ENCODE results near the gene OPA3. TPM values are rescaled to one million over a fixed set of nuclear protein-coding genes. Genes with fewer than 3 reads are reported as not detected.

The OPA3 gene
- total RNA-seq, 4 donors from 2014 or later, result 5.7 to 14.9 (median 11.6) TPM

- no peaks in the 10 kb centered on the region for H3K9me3 ChIP-seq
- H3K27me3 ChIP-seq, result no peaks in the 10 kb centered on the region
- no peaks in the 10 kb centered on the region for H3K4me1 ChIP-seq
- no peak for ATAC-seq
- peaks cover 0 to 88% of the 10 kb centered on the region in 2 donors for H3K36me3 ChIP-seq
- no peak overlapping the region for H3K4me3 ChIP-seq
- TF ChIP-seq, protein P1, sequence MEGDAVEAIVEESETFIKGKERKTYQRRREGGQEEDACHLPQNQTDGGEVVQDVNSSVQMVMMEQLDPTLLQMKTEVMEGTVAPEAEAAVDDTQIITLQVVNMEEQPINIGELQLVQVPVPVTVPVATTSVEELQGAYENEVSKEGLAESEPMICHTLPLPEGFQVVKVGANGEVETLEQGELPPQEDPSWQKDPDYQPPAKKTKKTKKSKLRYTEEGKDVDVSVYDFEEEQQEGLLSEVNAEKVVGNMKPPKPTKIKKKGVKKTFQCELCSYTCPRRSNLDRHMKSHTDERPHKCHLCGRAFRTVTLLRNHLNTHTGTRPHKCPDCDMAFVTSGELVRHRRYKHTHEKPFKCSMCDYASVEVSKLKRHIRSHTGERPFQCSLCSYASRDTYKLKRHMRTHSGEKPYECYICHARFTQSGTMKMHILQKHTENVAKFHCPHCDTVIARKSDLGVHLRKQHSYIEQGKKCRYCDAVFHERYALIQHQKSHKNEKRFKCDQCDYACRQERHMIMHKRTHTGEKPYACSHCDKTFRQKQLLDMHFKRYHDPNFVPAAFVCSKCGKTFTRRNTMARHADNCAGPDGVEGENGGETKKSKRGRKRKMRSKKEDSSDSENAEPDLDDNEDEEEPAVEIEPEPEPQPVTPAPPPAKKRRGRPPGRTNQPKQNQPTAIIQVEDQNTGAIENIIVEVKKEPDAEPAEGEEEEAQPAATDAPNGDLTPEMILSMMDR (IDR thresholded peaks at IDR 0.05), result no peak
- TF ChIP-seq EP300 (IDR thresholded peaks at IDR 0.05) (no peak), POLR2A (IDR thresholded peaks at IDR 0.05) (no peak), POLR2AphosphoS5 (IDR thresholded peaks at IDR 0.05) (no peak)
- 89% methylated on average over 1 of the region's 1 CpG; no CpG with 5 or more reads in 1 of the 2 donors for WGBS, 2 donors (ENCODE audit: low coverage in 1 of 2)
- H3K27ac ChIP-seq, result no peak overlapping the region
Observed at GRCh38 chr19:45623984-45624383, 39.4 kb upstream of the OPA3 start.

GRCh38 chr19:45621976-45622503 lies 37.4 kb upstream of the OPA3 start:
- H3K27ac ChIP-seq, result no peak overlapping the region
- no peaks in the 10 kb centered on the region for H3K4me1 ChIP-seq
- 84 to 86% methylated on average over 5 to 6 of the region's 6 CpGs for WGBS, 2 donors (ENCODE audit: low coverage in 1 of 2)
- H3K36me3 ChIP-seq, result peaks cover 0 to 89% of the 10 kb centered on the region in 2 donors
- no peaks in the 10 kb centered on the region for H3K27me3 ChIP-seq
- H3K9me3 ChIP-seq, result no peaks in the 10 kb centered on the region
- no peak overlapping the region for H3K4me3 ChIP-seq
- ATAC-seq, result no peak
- TF ChIP-seq, protein P1 (IDR thresholded peaks at IDR 0.05), result no peak
- TF ChIP-seq EP300 (IDR thresholded peaks at IDR 0.05) (no peak), POLR2A (IDR thresholded peaks at IDR 0.05) (no peak), POLR2AphosphoS5 (IDR thresholded peaks at IDR 0.05) (no peak)

- Histone ChIP-seq H3K4me3 (no peak overlapping the region), H3K4me1 (peaks cover 0 to under 1% (median 0%) of the 10 kb centered on the region in 3 donors), H3K27me3 (no peaks in the 10 kb centered on the region), H3K9me3 (no peaks in the 10 kb centered on the region), H3K27ac (no peak overlapping the region), H3K36me3 (peaks cover 0 to 84% of the 10 kb centered on the region in 2 donors)
- no peak for TF ChIP-seq POLR2A (IDR thresholded peaks at IDR 0.05)
- TF ChIP-seq, protein P1 (IDR thresholded peaks at IDR 0.05), result no peak
- no peak for TF ChIP-seq EP300 (IDR thresholded peaks at IDR 0.05)
- TF ChIP-seq POLR2AphosphoS5 (IDR thresholded peaks at IDR 0.05), result no peak
- WGBS, 2 donors (ENCODE audit: low coverage in 1 of 2), result 40 to 94% methylated on average over 1 to 8 of the region's 17 CpGs
- ATAC-seq, result no peak
Observed at GRCh38 chr19:45621389-45621788, 36.8 kb upstream of the OPA3 start.

GRCh38 chr19:45616704-45617017 lies 32.1 kb upstream of the OPA3 start:
- Histone ChIP-seq H3K27me3 (no peaks in the 10 kb centered on the region), H3K36me3 (peaks cover 0 to 81% of the 10 kb centered on the region in 2 donors), H3K4me1 (peaks cover 0 to 14% (median 2%) of the 10 kb centered on the region in 3 donors), H3K4me3 (no peak overlapping the region), H3K9me3 (no peaks in the 10 kb centered on the region), H3K27ac (no peak overlapping the region)
- TF ChIP-seq POLR2AphosphoS5 (IDR thresholded peaks at IDR 0.05) (no peak), EP300 (IDR thresholded peaks at IDR 0.05) (no peak), POLR2A (IDR thresholded peaks at IDR 0.05) (no peak)
- TF ChIP-seq, protein P1 (IDR thresholded peaks at IDR 0.05), result no peak
- ATAC-seq, result no peak
- WGBS, 2 donors (ENCODE audit: low coverage in 1 of 2), result no CpG with 5 or more reads among the region's 10 CpGs
